ENCODE data around the gene XYLT1.

The XYLT1 gene

GRCh38 chr16:17076092-17076754, 394.5 kb downstream of the XYLT1 start:
- Histone ChIP-seq H3K36me3 (no peaks in the 10 kb centered on the region), H3K9me3 (ENCODE audit: severe bottlenecking) (no peaks in the 10 kb centered on the region), H3K27me3 (ENCODE audit: insufficient read depth, low read depth, severe bottlenecking) (no peaks in the 10 kb centered on the region), H3K27ac (no peak overlapping the region), H3K4me3 (ENCODE audit: low read depth, low read length) (no peak overlapping the region)
- no peak for DNase-seq
- TF ChIP-seq CTCF (IDR thresholded peaks at IDR 0.05; ENCODE audit: low read depth, low read length): no peak

GRCh38 chr16:17072104-17072503, 398.7 kb downstream of the XYLT1 start:
- DNase-seq: no peak
- H3K36me3 ChIP-seq: no peaks in the 10 kb centered on the region
- no peak for TF ChIP-seq CTCF (IDR thresholded peaks at IDR 0.05; ENCODE audit: low read depth, low read length)

GRCh38 chr16:17070882-17071592, 399.7 kb downstream of the XYLT1 start:
- TF ChIP-seq CTCF (IDR thresholded peaks at IDR 0.05; ENCODE audit: low read depth, low read length): no peak
- Histone ChIP-seq H3K9me3 (ENCODE audit: severe bottlenecking) (no peaks in the 10 kb centered on the region), H3K27ac (no peak overlapping the region), H3K4me3 (ENCODE audit: low read depth, low read length) (no peak overlapping the region), H3K36me3 (no peaks in the 10 kb centered on the region), H3K27me3 (ENCODE audit: insufficient read depth, low read depth, severe bottlenecking) (no peaks in the 10 kb centered on the region)
- DNase-seq: no peak

More at GRCh38 chr16:17072104-17072503, 398.7 kb downstream of the XYLT1 start:
- H3K27me3 ChIP-seq (ENCODE audit: insufficient read depth, low read depth, severe bottlenecking): no peaks in the 10 kb centered on the region
- no peak overlapping the region for H3K27ac ChIP-seq
- H3K4me3 ChIP-seq (ENCODE audit: low read depth, low read length): no peak overlapping the region
- no peaks in the 10 kb centered on the region for H3K9me3 ChIP-seq (ENCODE audit: severe bottlenecking)

- Histone ChIP-seq H3K9me3 (ENCODE audit: severe bottlenecking) (no peaks in the 10 kb centered on the region), H3K4me3 (ENCODE audit: low read depth, low read length) (no peak overlapping the region), H3K27ac (no peak overlapping the region), H3K27me3 (ENCODE audit: insufficient read depth, low read depth, severe bottlenecking) (no peaks in the 10 kb centered on the region), H3K36me3 (no peaks in the 10 kb centered on the region)
- TF ChIP-seq CTCF (IDR thresholded peaks at IDR 0.05; ENCODE audit: low read depth, low read length): no peak
- DNase-seq: no peak
These were observed 401.1 kb downstream of the XYLT1 start for GRCh38 chr16:17069681-17070080.

- Histone ChIP-seq H3K27ac (no peak overlapping the region), H3K36me3 (no peaks in the 10 kb centered on the region), H3K4me3 (ENCODE audit: low read depth, low read length) (no peak overlapping the region), H3K9me3 (ENCODE audit: severe bottlenecking) (no peaks in the 10 kb centered on the region), H3K27me3 (ENCODE audit: insufficient read depth, low read depth, severe bottlenecking) (no peaks in the 10 kb centered on the region)
- no peak for DNase-seq
- TF ChIP-seq CTCF (IDR thresholded peaks at IDR 0.05; ENCODE audit: low read depth, low read length): no peak
These were observed 402.2 kb downstream of the XYLT1 start for GRCh38 chr16:17068524-17068923.

All from WERI-Rb-1 (cell line).